ENCODE measurements around the gene NR6A1. TPM values are rescaled to one million over a fixed set of nuclear protein-coding genes. Genes with fewer than 3 reads are reported as not detected.

The NR6A1 gene
- total RNA-seq, 4 donors from 2014 or later, result 9.7 to 14.6 (median 12.5) TPM

- intact Hi-C loops (cut with DNase I; ENCODE audit: low total_unique reads), result no loop called here
These were observed 112.7 kb downstream of the NR6A1 start for GRCh38 chr9:124658165-124659017.

GRCh38 chr9:124657516-124657915, 113.6 kb downstream of the NR6A1 start:
- Histone ChIP-seq H3K4me3 (no peak overlapping the region), H3K36me3 (no peaks in the 10 kb centered on the region), H3K27ac (peak overlapping the region in 3 of 4 donors; percentile 80 to 86 (median 82)), H3K9me3 (no peaks in the 10 kb centered on the region), H3K4me1 (peaks cover 4 to 34% (median 14%) of the 10 kb centered on the region in 4 donors), H3K27me3 (no peaks in the 10 kb centered on the region)
- in situ Hi-C loops (cut with MboI; ENCODE audit: low pct_ligation_motif_present in 1 of 4, low pct_unique_long_range_greater_than_20kb in 1 of 4, low sequenced_read_pairs in 3 of 4) (no loop called here), intact Hi-C loops (cut with DNase I; ENCODE audit: low total_unique reads) (no loop called here)
- TF ChIP-seq CTCF (IDR thresholded peaks at IDR 0.05) (no peak), EP300 (IDR thresholded peaks at IDR 0.05; ENCODE audit: low read depth) (no peak), POLR2A (IDR thresholded peaks at IDR 0.05) (no peak), POLR2AphosphoS5 (IDR thresholded peaks at IDR 0.05) (no peak)
- no peak for DNase-seq
- WGBS, 2 donors (ENCODE audit: low coverage in 1 of 2), result 53% methylated on average over 1 of the region's 1 CpG; no CpG with 5 or more reads in 1 of the 2 donors

More at GRCh38 chr9:124658165-124659017, 112.7 kb downstream of the NR6A1 start:
- no peaks in the 10 kb centered on the region for H3K36me3 ChIP-seq
- H3K27ac ChIP-seq, result peak overlapping the region; percentile 77 to 86 (median 81)
- peak; percentile 62 for DNase-seq
- WGBS, 2 donors (ENCODE audit: low coverage in 1 of 2), result 4 to 5% methylated on average over 10 to 14 of the region's 14 CpGs
- H3K9me3 ChIP-seq, result no peaks in the 10 kb centered on the region
- TF ChIP-seq POLR2AphosphoS5 (IDR thresholded peaks at IDR 0.05) (peak; percentile 66 to 89 (median 87)), EP300 (IDR thresholded peaks at IDR 0.05; ENCODE audit: low read depth) (no peak), POLR2A (IDR thresholded peaks at IDR 0.05) (peak; percentile 70)
- in situ Hi-C loops (cut with MboI; ENCODE audit: low pct_ligation_motif_present in 1 of 4, low pct_unique_long_range_greater_than_20kb in 1 of 4, low sequenced_read_pairs in 3 of 4), result no loop called here
- peaks cover 4 to 34% (median 14%) of the 10 kb centered on the region in 4 donors for H3K4me1 ChIP-seq
- peak overlapping the region; percentile 34 to 56 (median 41) for H3K4me3 ChIP-seq
- H3K27me3 ChIP-seq, result no peaks in the 10 kb centered on the region

- no peaks in the 10 kb centered on the region for H3K27me3 ChIP-seq
- no peak overlapping the region for H3K27ac ChIP-seq
- no peaks in the 10 kb centered on the region for H3K9me3 ChIP-seq
- H3K36me3 ChIP-seq, result no peaks in the 10 kb centered on the region
- TF ChIP-seq POLR2A (IDR thresholded peaks at IDR 0.05), result no peak
- TF ChIP-seq EP300 (IDR thresholded peaks at IDR 0.05; ENCODE audit: low read depth), result no peak
- H3K4me3 ChIP-seq, result no peak overlapping the region
- no peak for DNase-seq
- peaks cover 0 to 11% (median 0%) of the 10 kb centered on the region in 4 donors for H3K4me1 ChIP-seq
- 77 to 89% methylated on average over 1 of the region's 1 CpG for WGBS, 2 donors (ENCODE audit: low coverage in 1 of 2)
- in situ Hi-C loops (cut with MboI; ENCODE audit: low pct_ligation_motif_present in 1 of 4, low pct_unique_long_range_greater_than_20kb in 1 of 4, low sequenced_read_pairs in 3 of 4) (no loop called here), intact Hi-C loops (cut with DNase I; ENCODE audit: low total_unique reads) (no loop called here)
These were observed 116.7 kb downstream of the NR6A1 start for GRCh38 chr9:124654431-124654830.

- H3K4me1 ChIP-seq, result peaks cover 0 to under 1% (median 0%) of the 10 kb centered on the region in 4 donors
- H3K4me3 ChIP-seq, result no peak overlapping the region
- no peaks in the 10 kb centered on the region for H3K27me3 ChIP-seq
- no peak overlapping the region for H3K27ac ChIP-seq
- DNase-seq, result no peak
- intact Hi-C loops (cut with DNase I; ENCODE audit: low total_unique reads) (no loop called here), in situ Hi-C loops (cut with MboI; ENCODE audit: low pct_ligation_motif_present in 1 of 4, low pct_unique_long_range_greater_than_20kb in 1 of 4, low sequenced_read_pairs in 3 of 4) (no loop called here)
- 68 to 77% methylated on average over 3 of the region's 3 CpGs for WGBS, 2 donors (ENCODE audit: low coverage in 1 of 2)
- no peaks in the 10 kb centered on the region for H3K36me3 ChIP-seq
- TF ChIP-seq POLR2AphosphoS5 (IDR thresholded peaks at IDR 0.05), result no peak
- H3K9me3 ChIP-seq, result no peaks in the 10 kb centered on the region
These were observed 118.3 kb downstream of the NR6A1 start for GRCh38 chr9:124652615-124653393.

GRCh38 chr9:124652203-124652602, 118.9 kb downstream of the NR6A1 start:
- TF ChIP-seq POLR2A (IDR thresholded peaks at IDR 0.05) (no peak), CTCF (IDR thresholded peaks at IDR 0.05) (no peak), POLR2AphosphoS5 (IDR thresholded peaks at IDR 0.05) (no peak), EP300 (IDR thresholded peaks at IDR 0.05; ENCODE audit: low read depth) (no peak)
- no peaks in the 10 kb centered on the region for H3K27me3 ChIP-seq
- H3K9me3 ChIP-seq, result no peaks in the 10 kb centered on the region
- in situ Hi-C loops (cut with MboI; ENCODE audit: low pct_ligation_motif_present in 1 of 4, low pct_unique_long_range_greater_than_20kb in 1 of 4, low sequenced_read_pairs in 3 of 4) (no loop called here), intact Hi-C loops (cut with DNase I; ENCODE audit: low total_unique reads) (no loop called here)
- no peak overlapping the region for H3K4me3 ChIP-seq
- 85 to 89% methylated on average over 1 of the region's 1 CpG for WGBS, 2 donors (ENCODE audit: low coverage in 1 of 2)
- no peaks in the 10 kb centered on the region for H3K4me1 ChIP-seq
- no peak overlapping the region for H3K27ac ChIP-seq
- no peaks in the 10 kb centered on the region for H3K36me3 ChIP-seq
- no peak for DNase-seq
